ENCODE measurements around the gene IFNLR1.

DNA sequence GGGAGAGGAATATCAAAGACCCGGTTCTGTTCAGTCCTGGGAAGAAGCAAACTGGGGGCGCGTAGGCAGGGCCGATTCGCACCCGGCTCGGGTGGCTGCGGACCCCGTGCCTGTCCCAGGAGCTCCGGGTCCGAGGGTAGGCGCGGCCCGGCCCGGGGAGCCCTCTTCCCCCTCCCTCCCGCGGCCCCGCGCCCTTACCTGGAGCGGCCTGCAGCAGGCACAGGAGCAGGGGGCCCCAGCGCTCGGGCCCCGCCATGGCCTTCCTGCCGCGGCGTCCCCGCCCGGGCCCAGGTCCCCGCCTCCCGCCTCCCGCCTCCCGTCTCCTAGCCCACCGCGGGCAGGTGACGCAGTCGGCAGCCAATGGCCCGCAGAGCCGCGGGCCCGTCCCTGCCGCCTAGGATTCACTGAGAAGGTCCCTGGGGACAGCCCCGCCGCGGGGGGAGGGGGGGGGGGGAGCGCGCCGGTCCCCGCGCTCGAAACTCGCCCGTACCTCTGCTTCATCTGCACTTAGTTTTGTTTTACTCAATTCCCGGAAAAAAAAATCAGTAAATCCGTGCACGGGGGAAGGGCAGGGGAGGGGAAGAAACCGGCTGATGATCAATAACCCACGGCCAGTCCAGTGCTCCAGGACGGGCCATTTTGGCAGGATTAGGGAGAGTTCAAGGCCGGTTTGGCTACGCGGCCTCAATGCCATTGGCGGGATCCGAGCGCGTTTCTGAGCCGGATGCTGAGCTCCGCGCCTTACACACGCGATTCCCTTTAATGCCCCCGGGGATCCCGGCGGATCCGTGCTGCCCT lies at the start of gene IFNLR1:
- TF ChIP-seq, protein P1, sequence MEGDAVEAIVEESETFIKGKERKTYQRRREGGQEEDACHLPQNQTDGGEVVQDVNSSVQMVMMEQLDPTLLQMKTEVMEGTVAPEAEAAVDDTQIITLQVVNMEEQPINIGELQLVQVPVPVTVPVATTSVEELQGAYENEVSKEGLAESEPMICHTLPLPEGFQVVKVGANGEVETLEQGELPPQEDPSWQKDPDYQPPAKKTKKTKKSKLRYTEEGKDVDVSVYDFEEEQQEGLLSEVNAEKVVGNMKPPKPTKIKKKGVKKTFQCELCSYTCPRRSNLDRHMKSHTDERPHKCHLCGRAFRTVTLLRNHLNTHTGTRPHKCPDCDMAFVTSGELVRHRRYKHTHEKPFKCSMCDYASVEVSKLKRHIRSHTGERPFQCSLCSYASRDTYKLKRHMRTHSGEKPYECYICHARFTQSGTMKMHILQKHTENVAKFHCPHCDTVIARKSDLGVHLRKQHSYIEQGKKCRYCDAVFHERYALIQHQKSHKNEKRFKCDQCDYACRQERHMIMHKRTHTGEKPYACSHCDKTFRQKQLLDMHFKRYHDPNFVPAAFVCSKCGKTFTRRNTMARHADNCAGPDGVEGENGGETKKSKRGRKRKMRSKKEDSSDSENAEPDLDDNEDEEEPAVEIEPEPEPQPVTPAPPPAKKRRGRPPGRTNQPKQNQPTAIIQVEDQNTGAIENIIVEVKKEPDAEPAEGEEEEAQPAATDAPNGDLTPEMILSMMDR (IDR thresholded peaks at IDR 0.05), result no peak
- TF ChIP-seq POLR2A (IDR thresholded peaks at IDR 0.05), result peak in 2 of 4 donors; percentile 31 to 68

All from esophagus squamous epithelium (tissue), 4 donors.